GM21526 (cell line): ENCODE measurements around the gene AUTS2.

ENCODE experiments used
- ATAC-seq: cut with Tn5 transposase; IDR thresholded peaks from one replicate; pipeline ENCODE4 v1.9.1; 2021; ENCODE audit warnings: moderate library complexity; ENCODE audit not compliant: unreplicated experiment, low FRiP score

AUTS2 gene

DNA sequence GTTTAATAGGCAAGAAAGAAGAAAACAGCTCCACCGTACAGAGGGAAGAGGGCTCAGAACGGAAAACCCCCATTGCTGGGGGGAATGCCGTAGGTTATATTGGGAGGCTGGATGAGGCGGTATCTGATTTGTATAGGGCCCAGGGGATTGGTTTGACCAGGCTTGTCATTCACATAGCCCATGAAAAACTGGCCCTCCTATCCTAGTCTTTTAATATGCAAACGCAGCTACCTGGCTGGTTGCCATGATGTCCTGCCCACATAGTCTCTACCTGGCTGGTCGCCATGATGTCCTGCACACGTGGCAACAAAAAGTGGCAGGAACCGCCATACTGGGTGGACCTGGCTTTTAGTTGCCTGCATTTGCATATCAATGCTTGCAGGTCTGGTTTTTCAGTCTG, 84.7 kb downstream of the AUTS2 start:
- ATAC-seq = no peak

DNA sequence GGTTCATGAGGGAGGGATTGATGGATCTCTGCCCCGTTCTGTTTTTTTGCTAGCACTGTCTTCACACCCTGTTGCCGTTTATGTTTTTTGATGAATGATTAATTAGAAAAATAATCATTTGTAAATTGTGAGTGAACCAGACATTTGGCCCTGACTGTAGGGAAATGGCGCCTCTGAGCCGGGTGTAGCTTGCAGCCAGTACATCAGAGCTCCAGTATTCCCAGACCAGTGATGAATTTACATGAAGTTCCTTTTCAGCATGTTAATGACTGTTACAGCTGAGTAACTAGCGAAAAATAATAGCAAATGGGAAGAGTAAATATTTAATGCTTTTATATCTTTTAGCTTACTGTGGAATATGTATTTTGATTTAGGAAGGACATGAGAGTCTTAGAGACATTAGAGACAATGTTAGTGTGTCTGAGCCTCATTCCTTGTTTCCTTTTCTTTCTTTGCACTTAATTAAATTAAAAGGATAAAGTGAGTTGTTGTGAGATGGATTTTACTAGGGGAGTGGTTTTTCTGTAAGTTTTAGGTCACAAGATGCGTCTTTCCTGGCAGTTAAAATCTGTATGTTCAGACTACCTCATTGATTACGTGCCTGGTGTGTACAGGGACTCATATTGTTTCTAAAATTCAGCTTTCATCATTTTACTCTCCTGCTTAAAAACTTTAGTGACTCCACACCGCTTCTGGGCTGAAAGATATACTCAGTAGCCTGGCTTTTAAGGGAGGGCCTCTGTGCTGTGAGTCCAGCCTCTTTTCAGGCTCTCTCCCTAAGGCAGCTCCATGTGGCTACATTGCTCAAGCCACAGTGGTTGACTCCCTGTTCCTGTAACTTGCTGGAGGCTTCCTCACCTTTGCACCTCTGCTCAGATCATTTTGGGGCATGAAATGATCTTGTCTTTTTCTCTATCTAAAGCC, 86.4 kb downstream of the AUTS2 start:
- ATAC-seq = no peak

DNA sequence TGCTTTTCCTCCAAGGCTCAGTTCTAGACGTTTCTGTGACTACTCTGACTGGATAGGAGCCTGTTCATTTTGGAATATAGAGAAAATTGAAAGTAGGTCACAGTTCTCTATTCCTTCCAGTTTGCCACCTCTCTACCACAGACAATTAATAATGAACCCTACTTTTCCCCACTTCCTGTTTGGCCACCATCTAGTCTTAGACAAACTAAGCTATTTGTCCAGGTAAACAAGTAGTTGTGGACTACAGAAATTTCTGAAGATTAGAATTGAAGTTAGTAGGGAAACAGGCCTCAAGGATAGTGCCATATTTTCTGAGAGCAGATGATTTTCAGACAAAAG, 87.0 kb downstream of the AUTS2 start:
- ATAC-seq = no peak

DNA sequence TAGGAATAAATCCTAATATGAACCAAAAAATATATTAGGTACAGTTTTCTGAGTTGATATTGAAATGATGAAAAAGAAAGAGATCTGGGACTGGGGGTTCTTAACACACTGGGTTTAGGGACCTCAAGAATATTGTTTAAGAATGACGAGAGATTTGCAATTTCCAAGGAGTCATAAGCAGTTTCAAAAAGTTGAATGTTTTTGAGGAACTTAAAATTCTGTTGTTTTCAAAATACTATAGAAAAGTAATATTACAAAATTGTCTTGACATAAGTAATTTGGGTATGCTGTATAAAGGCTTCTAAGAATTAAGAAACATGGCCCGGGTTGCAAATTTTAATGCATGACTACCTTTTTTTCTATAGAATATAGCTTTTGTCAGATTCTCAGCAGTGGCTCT, 88.1 kb downstream of the AUTS2 start:
- no peak for ATAC-seq

DNA sequence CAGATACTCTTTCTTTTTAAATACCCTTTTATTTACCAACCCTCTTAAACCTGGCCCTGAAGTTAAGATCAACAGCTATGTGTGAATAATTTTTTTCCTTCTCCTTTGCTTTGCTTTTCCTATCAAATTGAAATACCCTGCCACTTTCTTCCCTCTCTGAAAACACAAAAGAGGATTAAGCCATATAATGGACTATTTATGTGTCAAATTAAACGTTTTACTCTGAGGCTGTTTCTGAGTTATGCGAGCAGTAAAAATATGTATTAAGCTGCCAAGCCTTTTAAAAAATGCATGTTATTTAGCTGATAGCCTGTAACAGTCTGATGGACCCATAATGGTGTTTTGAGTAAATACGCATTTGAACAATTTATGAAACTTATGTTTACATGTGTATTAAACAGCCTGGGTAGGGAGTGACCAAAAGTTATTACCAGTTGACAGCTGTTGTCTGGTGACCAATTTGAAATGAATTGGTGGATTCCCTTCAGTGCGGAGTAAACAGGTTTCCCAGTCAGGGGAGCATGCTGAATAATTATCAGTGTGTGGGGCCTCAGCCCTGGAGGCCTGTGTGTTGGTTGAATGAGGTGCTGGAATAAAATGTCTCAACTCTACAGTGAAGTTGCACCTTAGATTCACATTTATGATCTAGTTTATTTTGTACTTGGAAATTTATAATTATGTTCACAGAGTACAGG, 89.6 kb downstream of the AUTS2 start:
- no peak for ATAC-seq

DNA sequence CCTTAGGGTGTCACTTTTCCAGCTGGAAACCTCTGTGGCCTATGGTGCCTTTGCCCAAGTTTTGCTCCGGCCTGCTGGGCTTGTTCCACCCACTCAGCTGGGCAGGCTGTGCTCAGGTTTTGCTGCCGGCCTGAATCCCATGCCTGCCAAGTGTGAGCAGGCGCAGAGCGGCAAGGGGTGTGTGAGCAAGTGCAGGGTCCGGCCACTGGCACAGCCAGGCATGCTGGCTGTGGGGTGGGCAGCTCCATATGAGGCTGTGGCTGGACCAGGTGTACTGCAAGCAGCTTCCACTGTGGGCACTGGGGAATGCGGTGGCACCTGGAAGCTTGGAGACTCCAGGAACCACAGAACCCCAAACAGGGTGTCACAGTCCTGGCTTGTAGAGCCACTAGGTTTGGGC, 92.1 kb downstream of the AUTS2 start:
- ATAC-seq = no peak

DNA sequence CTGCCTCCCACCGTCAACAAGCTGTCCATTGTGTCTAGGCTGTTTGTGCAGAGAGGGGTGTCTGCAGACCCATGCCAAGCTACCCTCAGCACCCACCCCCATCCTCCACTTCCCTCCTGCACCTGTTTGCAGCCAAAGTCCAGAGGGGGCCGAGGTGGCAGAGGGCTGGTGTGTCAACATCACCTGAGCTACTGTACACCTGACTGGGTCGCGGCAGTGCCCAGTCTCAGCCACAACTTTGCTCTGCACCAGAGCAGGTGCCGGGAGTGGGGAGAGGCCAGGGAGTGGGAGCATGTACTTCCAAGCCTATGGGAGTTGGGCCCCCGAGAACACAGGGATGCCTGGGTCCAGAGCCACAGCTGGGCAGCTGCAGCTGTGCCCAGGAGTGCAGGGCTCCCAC, 93.1 kb downstream of the AUTS2 start:
- no peak for ATAC-seq

DNA sequence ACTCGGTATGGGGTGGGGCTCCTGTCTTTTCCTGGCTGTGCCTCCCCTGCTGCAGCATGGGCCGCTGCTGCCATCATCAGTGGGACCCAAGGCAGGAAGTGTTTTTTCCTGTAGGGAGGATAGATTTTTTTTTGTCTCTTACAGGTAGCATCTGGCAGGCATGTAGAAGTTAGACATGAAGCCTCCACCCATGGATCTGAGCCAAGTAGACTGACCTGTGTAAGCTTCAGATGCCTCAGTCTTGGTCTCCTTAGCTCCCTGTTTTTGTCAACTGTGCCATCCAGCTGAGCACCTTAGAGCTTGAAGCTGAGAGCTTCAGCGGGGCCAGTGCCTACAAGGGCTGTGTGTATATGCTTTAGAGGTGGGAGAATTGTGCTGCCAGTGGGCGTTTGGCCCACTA, 93.5 kb downstream of the AUTS2 start:
- no peak for ATAC-seq

DNA sequence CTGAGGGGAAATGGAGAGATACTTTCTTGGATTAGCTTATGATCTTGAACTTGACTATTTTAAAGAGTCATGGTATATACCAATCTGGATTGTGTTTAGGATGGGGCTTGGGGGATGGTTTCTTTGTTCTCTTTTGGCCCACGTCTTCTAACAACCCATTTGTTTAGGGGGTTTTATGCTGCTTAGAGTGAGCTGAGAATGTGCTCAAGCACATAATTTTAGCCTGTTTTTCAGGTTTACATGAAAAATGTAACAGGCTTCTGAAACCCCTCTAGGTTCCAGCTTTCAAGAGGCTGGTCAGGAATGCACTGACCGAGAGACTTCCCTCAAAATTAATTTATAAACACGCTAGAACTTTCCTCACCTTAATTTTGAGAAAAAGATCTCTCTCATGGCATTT, 94.3 kb downstream of the AUTS2 start:
- ATAC-seq = no peak

DNA sequence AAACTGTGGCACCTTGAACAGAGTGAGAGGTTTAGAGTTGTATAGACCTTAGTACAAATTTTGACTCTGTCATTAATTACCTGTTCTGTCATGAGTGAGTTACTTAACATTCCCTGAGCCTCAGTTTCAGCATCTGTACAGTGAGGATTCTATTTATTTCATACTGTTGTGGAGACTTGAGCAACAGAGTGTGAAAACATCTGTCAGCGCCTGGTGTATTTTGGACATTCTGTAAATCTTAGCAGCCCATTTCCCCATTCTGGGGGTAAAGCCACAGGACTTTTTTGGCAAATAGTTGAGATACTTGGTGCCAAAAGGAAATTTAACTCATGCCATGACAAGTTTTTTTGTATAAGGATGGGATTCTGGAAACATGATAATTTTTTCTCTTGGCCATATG, 94.8 kb downstream of the AUTS2 start:
- no peak for ATAC-seq

DNA sequence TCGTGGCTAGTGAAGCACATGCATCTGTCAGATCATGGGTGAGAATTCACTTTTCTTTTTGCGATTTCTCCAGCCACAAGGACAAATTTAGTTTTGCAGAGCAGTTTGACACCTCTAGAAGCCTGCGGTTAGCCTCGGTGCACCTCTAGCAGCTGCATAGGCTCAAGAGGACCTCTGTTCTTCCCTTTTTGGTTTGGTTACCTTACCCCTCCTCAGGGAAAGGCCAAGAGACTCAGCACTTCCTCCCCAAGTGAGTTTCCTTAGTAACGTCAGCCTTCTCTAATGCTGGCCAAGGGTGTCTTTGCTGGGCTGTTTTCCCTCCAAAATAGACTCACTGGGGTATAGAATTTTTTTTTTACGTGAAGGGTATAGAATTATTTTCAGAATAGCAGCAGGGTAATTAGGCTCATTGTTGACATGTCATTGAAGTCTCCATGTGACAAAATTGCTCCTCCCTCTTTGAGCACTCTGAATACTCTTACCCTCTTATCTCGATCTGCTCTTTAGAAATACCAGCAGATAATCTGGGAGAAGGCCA, 97.8 kb downstream of the AUTS2 start:
- peak; percentile 91 for ATAC-seq

DNA sequence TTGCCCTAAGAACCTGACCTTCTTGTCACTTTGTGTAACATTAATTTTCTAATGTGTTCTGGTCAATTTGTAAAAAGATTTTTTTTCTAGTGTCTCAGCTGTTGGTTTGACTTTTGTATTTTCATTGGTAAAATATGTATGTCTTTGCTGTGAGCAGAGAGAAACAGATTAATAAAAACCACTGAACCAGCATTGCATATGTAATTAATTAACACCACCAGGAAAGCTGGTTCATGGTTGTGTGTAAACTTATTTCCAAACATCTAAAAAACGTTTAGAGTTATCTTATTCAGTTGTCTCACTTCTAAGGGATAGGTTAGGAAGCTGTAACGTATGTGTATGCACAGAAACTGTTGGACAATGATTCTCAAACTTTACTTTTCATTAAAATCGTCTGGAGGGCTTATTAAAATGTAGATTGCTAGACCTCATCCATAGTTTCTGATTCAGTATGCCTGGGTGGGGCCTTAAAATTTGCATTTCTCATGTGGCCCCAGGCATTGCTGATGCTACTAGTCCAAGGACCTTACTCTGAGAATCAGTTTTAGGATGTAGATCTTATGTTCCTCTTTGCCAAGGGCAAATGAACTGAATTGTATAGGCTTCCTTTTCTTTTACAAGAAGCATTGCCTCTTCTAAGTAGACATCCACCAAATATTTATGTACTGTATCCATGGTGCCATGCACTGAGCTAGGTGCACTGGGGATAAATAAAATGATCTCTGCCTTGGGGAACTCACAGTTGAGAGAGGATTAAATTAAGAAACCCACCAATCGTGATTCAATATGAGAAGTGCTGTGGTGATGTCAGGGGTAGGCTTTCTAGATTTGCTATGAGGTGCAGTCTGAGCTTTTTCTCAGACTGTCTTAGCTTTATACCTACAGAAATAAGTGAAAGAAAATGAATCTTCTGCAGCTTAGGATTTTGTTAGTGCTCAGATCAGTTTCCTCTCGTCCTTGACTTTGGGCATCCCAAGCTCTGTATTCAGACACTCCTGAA, 98.7 kb downstream of the AUTS2 start:
- no peak for ATAC-seq

DNA sequence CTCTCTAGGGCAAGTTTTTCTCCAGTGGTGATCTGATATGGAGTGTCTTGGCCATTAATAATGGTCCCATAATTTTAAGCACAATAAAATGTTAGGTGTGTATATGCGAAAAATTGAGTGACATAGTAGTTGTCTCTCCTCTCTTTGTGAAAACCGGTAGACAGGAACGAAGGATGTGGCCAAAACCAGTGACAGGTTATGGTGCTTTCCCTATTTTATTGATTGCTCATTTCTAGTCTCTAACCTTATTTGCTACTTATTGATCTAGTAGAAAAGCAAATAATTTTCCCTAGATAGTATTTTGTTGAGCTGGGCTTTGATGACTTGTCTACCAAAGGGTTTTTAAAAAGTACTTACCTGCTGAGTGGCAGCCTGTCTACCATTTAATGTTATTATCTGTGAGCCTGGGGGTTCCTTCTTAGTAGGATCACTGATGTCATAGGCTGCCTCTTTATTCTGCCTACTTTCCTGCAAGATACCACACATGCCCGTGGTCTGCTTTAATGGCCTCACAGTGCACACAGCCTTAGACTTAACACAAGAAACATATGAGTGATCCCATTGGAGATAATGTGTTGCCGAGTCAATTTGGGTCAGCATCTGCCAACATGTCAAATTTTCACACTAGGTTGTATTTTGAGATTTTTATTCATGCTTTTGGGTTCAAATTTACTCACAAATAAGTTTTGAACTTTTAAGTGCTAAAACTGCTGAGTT, 100.0 kb downstream of the AUTS2 start:
- ATAC-seq = no peak

DNA sequence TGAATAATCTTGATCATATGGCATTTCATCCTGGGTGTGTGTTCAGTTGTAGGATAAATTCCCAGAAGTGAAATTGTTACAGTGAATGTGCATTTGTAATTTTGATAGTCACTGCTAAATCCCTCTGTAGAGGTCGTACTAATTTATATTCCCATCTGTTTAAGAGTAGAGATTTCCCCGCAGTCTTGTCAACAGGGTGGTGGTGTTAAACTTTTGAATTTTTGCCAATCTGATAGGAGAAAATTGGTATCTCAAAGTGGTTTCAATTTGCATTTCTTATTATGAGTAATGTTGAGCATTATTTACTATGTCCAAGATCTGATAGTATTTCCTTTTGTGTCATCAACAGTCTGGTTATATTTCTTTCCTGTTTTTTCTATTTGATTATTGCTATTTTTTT, 101.7 kb downstream of the AUTS2 start:
- ATAC-seq = no peak

DNA sequence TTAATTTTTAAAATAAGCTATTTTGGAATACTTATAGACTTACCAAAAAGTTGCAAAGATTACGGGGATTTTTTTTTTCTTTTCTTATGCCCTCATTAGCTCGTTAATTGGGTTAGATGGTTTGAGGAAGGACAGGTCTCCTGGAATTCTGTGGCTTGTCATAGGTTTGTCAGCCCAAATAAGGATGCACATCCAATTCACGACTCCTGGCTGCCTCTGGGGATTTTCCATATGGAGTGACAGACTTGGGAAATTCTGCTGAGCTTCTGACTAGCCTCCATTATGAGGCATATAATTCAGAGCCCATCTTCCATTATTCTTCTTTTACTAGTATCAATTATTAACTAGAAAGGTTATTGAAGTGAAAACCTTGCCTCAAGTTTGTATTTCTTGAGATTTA, 102.1 kb downstream of the AUTS2 start:
- no peak for ATAC-seq

DNA sequence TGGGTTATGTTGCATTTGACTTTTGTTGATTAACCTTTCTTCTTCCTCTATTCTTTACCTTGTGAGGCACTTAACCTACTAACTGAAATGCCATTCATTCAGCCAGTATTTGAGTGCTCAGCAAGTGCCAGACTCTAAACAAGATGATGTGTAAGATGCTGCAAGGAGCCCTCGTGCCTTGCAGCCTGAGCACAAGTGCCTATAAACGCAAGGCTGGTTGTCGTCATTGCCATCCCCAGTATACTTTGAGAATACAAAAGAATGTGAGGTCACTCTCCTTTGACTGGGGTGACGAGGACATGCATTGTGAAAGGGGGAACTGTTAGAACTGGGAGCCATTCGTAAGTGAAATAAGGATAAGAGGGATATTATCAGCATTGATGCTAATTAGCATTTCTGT, 103.0 kb downstream of the AUTS2 start:
- no peak for ATAC-seq

DNA sequence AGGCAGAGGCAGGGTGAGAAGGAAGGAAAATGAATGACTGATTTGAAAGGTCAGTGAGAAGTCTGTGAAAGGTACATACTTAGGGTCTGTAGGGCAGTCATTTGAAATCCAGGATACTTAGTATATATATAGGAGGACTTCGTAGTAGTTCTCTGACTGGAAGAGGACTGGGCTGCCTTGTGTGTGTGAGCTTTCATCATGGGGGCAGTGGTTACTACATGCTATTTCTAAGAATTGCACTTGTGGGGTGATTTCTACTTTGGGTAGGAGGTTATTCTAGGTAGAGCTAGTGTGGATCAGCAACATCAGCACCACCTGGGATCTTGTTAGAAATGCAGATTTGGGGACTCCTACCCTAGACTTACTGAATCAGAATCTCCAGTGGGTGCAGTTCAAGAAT, 104.1 kb downstream of the AUTS2 start:
- no peak for ATAC-seq

DNA sequence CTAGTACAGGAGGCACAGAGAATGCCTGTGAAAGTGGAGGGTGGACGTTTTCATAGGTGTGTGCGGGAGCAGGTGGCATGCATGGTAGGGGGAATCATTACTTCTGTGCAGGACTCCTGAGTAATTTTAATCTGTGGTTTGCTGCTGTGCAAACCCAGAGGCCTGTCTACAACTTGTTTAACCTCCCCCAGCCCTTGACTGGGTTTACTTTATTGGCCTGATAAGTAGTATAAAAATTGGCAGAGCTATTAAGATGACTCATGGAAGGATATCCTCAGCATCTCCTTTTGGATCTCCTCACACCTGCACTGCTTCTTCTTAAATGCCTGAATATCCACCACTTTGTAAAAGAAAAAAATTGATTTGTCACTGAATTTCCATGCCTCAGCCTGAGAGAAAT, 104.8 kb downstream of the AUTS2 start:
- no peak for ATAC-seq

DNA sequence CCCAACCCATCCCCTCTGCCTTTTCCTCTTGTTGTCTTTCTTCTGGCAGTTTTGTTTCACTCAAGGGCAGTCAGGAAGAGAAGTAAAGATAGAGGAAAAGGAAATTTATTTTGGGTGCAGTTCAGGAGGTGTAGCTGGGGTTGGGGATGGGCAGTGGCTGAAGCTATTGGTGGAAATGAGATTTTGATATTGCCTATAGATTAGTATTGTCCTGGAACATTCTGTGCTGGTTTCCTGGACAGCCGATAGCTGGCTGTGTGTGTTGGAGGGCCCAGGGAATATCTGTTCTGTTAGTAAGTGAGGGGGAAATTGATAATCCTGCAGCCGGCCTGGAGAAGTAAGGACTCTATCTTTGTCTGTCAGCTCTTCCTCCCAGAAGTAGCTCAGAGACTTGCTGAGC, 107.8 kb downstream of the AUTS2 start:
- no peak for ATAC-seq

DNA sequence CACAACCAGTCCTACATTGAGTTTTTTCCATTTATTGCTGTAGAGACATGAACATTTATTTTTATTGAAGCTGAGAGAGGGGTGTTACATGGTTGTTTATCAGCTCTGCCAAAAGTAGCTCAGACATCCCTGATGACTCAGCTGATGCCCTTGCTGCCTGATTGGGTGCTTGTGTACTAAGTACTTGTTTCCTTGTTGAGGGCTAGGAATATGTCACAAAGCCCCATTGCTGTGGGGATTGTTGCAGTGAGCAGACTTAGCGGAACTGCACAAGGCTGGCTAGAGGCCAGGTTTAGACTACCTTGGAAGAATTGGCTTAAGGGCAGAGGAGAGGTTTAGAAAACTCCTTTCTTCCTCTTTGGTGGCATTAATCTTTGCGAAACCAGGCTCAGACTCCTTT, 110.6 kb downstream of the AUTS2 start:
- ATAC-seq = no peak
